Left ventricle myocardium inferior (tissue), 1 donor: Measurements from ENCODE around the gene UBE2E3. TPM values are rescaled to one million over a fixed set of nuclear protein-coding genes. Genes with fewer than 3 reads are reported as not detected.

Source experiments
- DNase-seq: peaks from one replicate; pipeline ENCODE4 v3.0.0-alpha.2; 2020
- H3K27ac ChIP-seq: fragments of 200-600 bp; replicated peaks from 2 replicates; pipeline ENCODE4 v1.8.0; 2021
- H3K27me3 ChIP-seq: fragments of 200-600 bp; 2 replicates; pipeline ENCODE4 v1.8.0; 2021; ENCODE audit warnings: low read depth
- H3K36me3 ChIP-seq: fragments of 200-600 bp; 2 replicates; pipeline ENCODE4 v1.8.0; 2021
- H3K4me1 ChIP-seq: fragments of 200-600 bp; 2 replicates; pipeline ENCODE4 v1.8.0; 2021
- H3K4me3 ChIP-seq: fragments of 200-600 bp; 2 replicates; pipeline ENCODE4 v1.8.0; 2021; ENCODE audit warnings: mild to moderate bottlenecking, moderate library complexity
- H3K9me3 ChIP-seq: fragments of 200-600 bp; replicated peaks from 2 replicates; pipeline ENCODE4 v1.8.0; 2021
- CTCF ChIP-seq: fragments of 200-600 bp; IDR thresholded peaks from 2 replicates; pipeline ENCODE4 v1.8.0; 2021; ENCODE audit warnings: antibody characterized with exemption, mild to moderate bottlenecking, borderline replicate concordance
- intact Hi-C: fragments of 100-400 bp; cut with micrococcal nuclease; formaldehyde crosslinking; loops from one replicate; pipeline ENCODE4 v1.11.0; 2022
- total RNA-seq: library from RNA; stranded (reverse); fragmentation: NEBNext Ultra II Directional; extraction: Animal tissue kit (Norgen Biotek cat#: 25700); gene quantifications from one replicate; pipeline ENCODE4 v1.2.1, GENCODE V29; 2021
- donor health status: DM: no; HTN: yes; CAD: no; lungs with severe emphysema.

The UBE2E3 gene
- total RNA-seq, 1 donor from 2014 or later, result 53.5 TPM

- intact Hi-C loops, result no loop called here
- TF ChIP-seq CTCF, result no peak
- Histone ChIP-seq H3K27me3 (no peaks in the 10 kb centered on the region), H3K9me3 (no peaks in the 10 kb centered on the region), H3K4me1 (no peaks in the 10 kb centered on the region), H3K4me3 (no peak overlapping the region), H3K36me3 (no peaks in the 10 kb centered on the region), H3K27ac (no peak overlapping the region)
- DNase-seq, result no peak
Measured at GRCh38 chr2:180962727-180963314, 17.6 kb upstream of the UBE2E3 start.

DNA sequence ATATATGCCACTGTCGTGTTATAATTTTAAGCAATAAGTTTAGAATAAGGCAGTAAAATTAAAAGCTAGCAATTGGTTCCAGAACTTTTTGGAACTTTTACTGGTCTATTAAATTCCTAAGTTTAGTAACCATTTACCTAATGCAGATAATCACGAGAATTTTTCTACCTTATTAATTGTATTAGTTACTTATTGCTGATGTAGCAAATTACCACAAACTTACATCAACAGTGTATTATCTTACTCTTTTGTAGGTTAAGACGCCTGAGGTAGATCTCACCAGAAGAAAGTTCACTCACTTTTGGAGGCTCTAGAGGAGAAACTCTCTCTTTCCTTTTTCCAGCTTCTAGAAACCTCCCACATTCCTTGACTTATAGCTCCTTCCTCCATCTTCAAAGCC lies 14.0 kb upstream of the UBE2E3 start:
- no peak for TF ChIP-seq CTCF
- DNase-seq, result no peak
- H3K36me3 ChIP-seq, result no peaks in the 10 kb centered on the region
- H3K27me3 ChIP-seq, result no peaks in the 10 kb centered on the region
- H3K4me1 ChIP-seq, result no peaks in the 10 kb centered on the region
- H3K9me3 ChIP-seq, result no peaks in the 10 kb centered on the region
- intact Hi-C loops, result no loop called here
- no peak overlapping the region for H3K4me3 ChIP-seq
- H3K27ac ChIP-seq, result no peak overlapping the region

DNA sequence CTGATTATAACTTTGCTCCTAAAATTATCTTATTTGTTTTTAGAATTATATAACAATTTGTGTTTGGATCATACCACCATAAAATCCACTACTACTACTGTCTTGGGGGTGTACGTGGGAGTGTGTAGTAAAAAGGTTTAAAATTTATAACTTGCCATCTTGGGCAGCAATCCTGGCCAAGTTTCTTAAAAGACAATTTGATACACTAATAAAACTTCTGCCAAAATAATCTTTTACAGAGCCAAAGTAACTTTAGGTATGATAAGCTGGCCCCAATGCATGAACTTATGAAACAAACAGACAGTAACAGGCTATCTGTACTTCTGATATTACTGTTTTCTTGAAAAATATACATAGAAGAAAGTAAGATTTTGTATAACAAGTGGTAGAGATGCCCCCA lies 11.3 kb upstream of the UBE2E3 start:
- DNase-seq, result no peak
- Histone ChIP-seq H3K4me1 (no peaks in the 10 kb centered on the region), H3K27ac (no peak overlapping the region), H3K9me3 (no peaks in the 10 kb centered on the region), H3K27me3 (no peaks in the 10 kb centered on the region), H3K36me3 (no peaks in the 10 kb centered on the region), H3K4me3 (no peak overlapping the region)
- intact Hi-C loops, result no loop called here
- no peak for TF ChIP-seq CTCF

DNA sequence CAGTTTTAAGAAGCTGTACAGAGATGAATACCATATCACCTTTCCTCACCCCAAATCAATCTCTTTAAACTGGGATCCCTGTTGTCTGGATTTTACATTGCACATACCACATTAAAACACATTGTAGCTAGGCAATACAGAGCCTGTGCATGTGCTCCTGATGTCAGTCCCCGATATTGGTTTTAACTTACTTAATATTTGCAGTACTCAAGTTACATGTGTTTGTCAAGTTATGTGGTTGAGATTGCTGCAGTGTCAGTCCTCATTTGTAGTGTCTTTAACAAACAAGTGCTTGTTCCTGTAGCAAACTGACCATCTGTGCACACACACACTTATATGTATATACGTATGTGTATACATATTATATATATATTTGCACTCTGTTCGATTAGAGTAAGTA lies 10.4 kb upstream of the UBE2E3 start:
- H3K4me3 ChIP-seq, result no peak overlapping the region
- no peaks in the 10 kb centered on the region for H3K27me3 ChIP-seq
- TF ChIP-seq CTCF, result no peak
- H3K9me3 ChIP-seq, result no peaks in the 10 kb centered on the region
- intact Hi-C loops, result no loop called here
- no peaks in the 10 kb centered on the region for H3K36me3 ChIP-seq
- no peaks in the 10 kb centered on the region for H3K4me1 ChIP-seq
- no peak for DNase-seq
- no peak overlapping the region for H3K27ac ChIP-seq

GRCh38 chr2:180971811-180972210 lies 8.6 kb upstream of the UBE2E3 start:
- Histone ChIP-seq H3K4me3 (no peak overlapping the region), H3K4me1 (no peaks in the 10 kb centered on the region), H3K27me3 (no peaks in the 10 kb centered on the region), H3K9me3 (no peaks in the 10 kb centered on the region), H3K27ac (no peak overlapping the region), H3K36me3 (no peaks in the 10 kb centered on the region)
- intact Hi-C loops, result no loop called here
- no peak for TF ChIP-seq CTCF
- no peak for DNase-seq
